H1 (cell line): ENCODE measurements around the gene CA10. TPM values are rescaled to one million over a fixed set of nuclear protein-coding genes. Genes with fewer than 3 reads are reported as not detected.

Source experiments
- CTCF ChIA-PET: fragments of 300-600 bp; sonication (Branson Sonifier 250); formaldehyde crosslinking; loops from one replicate; lab custom pipeline; 2021; ENCODE audit not compliant: partially characterized antibody; lab: Charles Lee
- POLR2A ChIA-PET: fragments of 300-600 bp; sonication (Branson Sonifier 250); formaldehyde crosslinking; loops from one replicate; lab custom pipeline; 2021; ENCODE audit warnings: inconsistent platforms; ENCODE audit not compliant: partially characterized antibody; lab: Charles Lee
- DNase-seq, 2 experiments: peaks; one replicate each; pipeline versions ENCODE4 v3.0.0 to v3.0.0-alpha.2; 2010 to 2022; ENCODE audit warnings: low spot score in 2 of 2, low read depth in 1 of 2, mixed read lengths in 1 of 2
- FAIRE-seq: peaks from 2 replicates; lab custom pipeline; 2011; peaks lifted over from hg19 to GRCh38; lab: Jason Lieb, UNC
- H2AFZ ChIP-seq: 2 replicates; pipeline ENCODE4 v1.8.1; 2012; ENCODE audit warnings: low read length, inconsistent platforms
- H2AK5ac ChIP-seq: 2 replicates; pipeline ENCODE4 v1.6.1; 2013; ENCODE audit warnings: low read depth, low read length
- H2BK120ac ChIP-seq: replicated peaks from 2 replicates; pipeline ENCODE3; 2013; ENCODE audit warnings: low read depth, low read length, inconsistent platforms
- H2BK12ac ChIP-seq: 2 replicates; pipeline ENCODE4 v1.6.1; 2013; ENCODE audit warnings: low read depth, low read length
- H2BK15ac ChIP-seq: 2 replicates; pipeline ENCODE4 v1.6.1; 2013; ENCODE audit warnings: low read length
- H2BK20ac ChIP-seq: 2 replicates; pipeline ENCODE4 v1.6.1; 2013; ENCODE audit warnings: low read length
- H2BK5ac ChIP-seq: 2 replicates; pipeline ENCODE4 v1.6.1; 2013; ENCODE audit warnings: low read depth, low read length
- H3K14ac ChIP-seq: 2 replicates; pipeline ENCODE4 v1.6.1; 2013; ENCODE audit warnings: inconsistent platforms; ENCODE audit not compliant: insufficient read length
- H3K18ac ChIP-seq: 2 replicates; pipeline ENCODE4 v1.6.1; 2013; ENCODE audit warnings: low read length; ENCODE audit errors: extremely low read depth
- H3K23ac ChIP-seq: 2 replicates; pipeline ENCODE4 v1.6.1; 2013; ENCODE audit warnings: inconsistent platforms; ENCODE audit not compliant: insufficient read length
- H3K23me2 ChIP-seq: 2 replicates; pipeline ENCODE4 v1.6.1; 2013; ENCODE audit warnings: low read depth, low read length
- H3K27ac ChIP-seq: 2 replicates; pipeline ENCODE4 v1.6.1; 2011; ENCODE audit warnings: low read depth, low read length, inconsistent platforms
- H3K27me3 ChIP-seq, 4 experiments: replicated peaks in 1 of 4; 1 replicate in 1 of 4; 2 replicates in 3 of 4; pipeline versions ENCODE4 v1.6.1 to v1.8.1; 2011 to 2013; ENCODE audit warnings: low read length in 3 of 4, mild to moderate bottlenecking in 3 of 4, inconsistent platforms in 2 of 4, mixed read lengths in 2 of 4, moderate library complexity in 1 of 4; ENCODE audit not compliant: control insufficient read depth in 3 of 4, insufficient read depth in 3 of 4; ENCODE audit errors: extremely low read depth in 1 of 4
- H3K36me3 ChIP-seq, 4 experiments: 2 replicates each; pipeline versions ENCODE4 v1.6.1 to v1.8.1; 2011 to 2013; ENCODE audit warnings: mild to moderate bottlenecking in 4 of 4, low read length in 3 of 4, moderate library complexity in 2 of 4, control low read depth in 1 of 4, inconsistent platforms in 1 of 4; ENCODE audit not compliant: insufficient read depth in 4 of 4, control insufficient read depth in 2 of 4
- H3K4ac ChIP-seq: replicated peaks from 2 replicates; pipeline ENCODE3; 2013; ENCODE audit warnings: low read length, low read depth, mixed read lengths, inconsistent platforms; ENCODE audit not compliant: insufficient read length
- H3K4me1 ChIP-seq, 4 experiments: replicated peaks in 1 of 4; 1 replicate in 1 of 4; 2 replicates in 3 of 4; pipeline versions ENCODE4 v1.6.1 to v1.8.1; 2011 to 2013; ENCODE audit warnings: low read length in 3 of 4, inconsistent platforms in 2 of 4, mixed read lengths in 1 of 4; ENCODE audit not compliant: insufficient read depth in 4 of 4, control insufficient read depth in 3 of 4
- H3K4me2 ChIP-seq, 2 experiments: 2 replicates each; pipeline versions ENCODE4 v1.6.1 to v1.8.1; 2011 to 2013; ENCODE audit warnings: low read depth in 2 of 2, low read length in 2 of 2, control low read depth in 1 of 2, inconsistent platforms in 1 of 2, mild to moderate bottlenecking in 1 of 2; ENCODE audit not compliant: insufficient read depth in 1 of 2
- H3K4me3 ChIP-seq, 4 experiments: fragments of 200-600, 300-600 bp in 1 of 4; sonication (generic), shearing (Covaris generic), sonication (Bioruptor Twin) in 1 of 4; 2 replicates each; pipeline versions ENCODE4 v1.5.1 to v1.8.1; 2011 to 2016; ENCODE audit warnings: low read length in 4 of 4, low read depth in 3 of 4, control low read depth in 2 of 4, inconsistent platforms in 2 of 4, mild to moderate bottlenecking in 2 of 4, mixed read lengths in 1 of 4, moderate library complexity in 1 of 4; ENCODE audit not compliant: insufficient read depth in 2 of 4; ENCODE audit errors: extremely low read depth in 1 of 4
- H3K56ac ChIP-seq: replicated peaks from 2 replicates; pipeline ENCODE3; 2013; ENCODE audit warnings: low read depth, mild to moderate bottlenecking, mixed read lengths, low read length, inconsistent platforms; ENCODE audit not compliant: insufficient read length
- H3K79me1 ChIP-seq: 2 replicates; pipeline ENCODE4 v1.6.1; 2013; ENCODE audit warnings: low read depth, low read length, control low read depth
- H3K79me2 ChIP-seq, 2 experiments: 2 replicates each; pipeline versions ENCODE4 v1.6.1 to v1.8.1; 2012 to 2013; ENCODE audit warnings: low read length in 2 of 2, mild to moderate bottlenecking in 2 of 2, inconsistent platforms in 1 of 2; ENCODE audit not compliant: insufficient read depth in 2 of 2, control insufficient read depth in 1 of 2
- H3K9ac ChIP-seq, 4 experiments: replicated peaks in 1 of 4; 1 replicate in 1 of 4; 2 replicates in 3 of 4; pipeline versions ENCODE4 v1.6.1 to v1.8.1; 2011 to 2013; ENCODE audit warnings: low read depth in 3 of 4, low read length in 3 of 4, control low read depth in 2 of 4, mild to moderate bottlenecking in 2 of 4, moderate library complexity in 2 of 4, inconsistent platforms in 1 of 4; ENCODE audit errors: extremely low read depth in 1 of 4
- H3K9me3 ChIP-seq, 2 experiments: 2 replicates each; pipeline versions ENCODE4 v1.6.1 to v1.8.1; 2012 to 2013; ENCODE audit warnings: mild to moderate bottlenecking in 2 of 2, moderate library complexity in 2 of 2, control low read depth in 1 of 2, inconsistent platforms in 1 of 2, low read depth in 1 of 2, low read length in 1 of 2, mixed read lengths in 1 of 2; ENCODE audit not compliant: insufficient read depth in 2 of 2
- H4K20me1 ChIP-seq, 2 experiments: replicated peaks in 1 of 2; 2 replicates each; pipeline versions ENCODE3 to v1.8.1; 2011 to 2013; ENCODE audit warnings: inconsistent platforms in 2 of 2, low read length in 2 of 2, mild to moderate bottlenecking in 1 of 2; ENCODE audit not compliant: insufficient read depth in 2 of 2, control insufficient read depth in 1 of 2
- H4K5ac ChIP-seq: 2 replicates; pipeline ENCODE4 v1.6.1; 2013; ENCODE audit warnings: low read length, low read depth, mixed read lengths, inconsistent platforms; ENCODE audit not compliant: insufficient read length
- H4K8ac ChIP-seq: 2 replicates; pipeline ENCODE4 v1.8.0; 2013; ENCODE audit warnings: mild to moderate bottlenecking, moderate library complexity, low read length, inconsistent platforms; ENCODE audit not compliant: insufficient read depth; ENCODE audit errors: extremely low read depth
- H4K91ac ChIP-seq: replicated peaks from 2 replicates; pipeline ENCODE3; 2013; ENCODE audit warnings: low read length, mixed read lengths, inconsistent platforms; ENCODE audit not compliant: insufficient read length
- CBX8 ChIP-seq: fragments of 300-800, 300-1000 bp; sonication (generic); IDR thresholded peaks from 2 replicates; pipeline ENCODE4 v1.7.1; 2016; ENCODE audit warnings: low read depth, low read length, borderline replicate concordance
- CTBP2 ChIP-seq: IDR thresholded peaks from 2 replicates; pipeline ENCODE4 v1.7.0; 2011; ENCODE audit warnings: borderline replicate concordance, mild to moderate bottlenecking, moderate library complexity, mixed read lengths, low read length; ENCODE audit not compliant: insufficient read depth, insufficient read length
- EP300 ChIP-seq, 2 experiments: IDR thresholded peaks; 1 replicate in 1 of 2; 2 replicates in 1 of 2; pipeline ENCODE4 v1.6.1; 2011 to 2012; ENCODE audit warnings: low read depth in 2 of 2, low read length in 2 of 2, mild to moderate bottlenecking in 2 of 2, borderline replicate concordance in 1 of 2, inconsistent platforms in 1 of 2, moderate library complexity in 1 of 2
- GABPA ChIP-seq: IDR thresholded peaks from 2 replicates; pipeline ENCODE4 v1.6.1; 2011; ENCODE audit warnings: mild to moderate bottlenecking, low read length, moderate library complexity, borderline replicate concordance; ENCODE audit not compliant: insufficient read depth
- NANOG ChIP-seq: IDR thresholded peaks from 2 replicates; pipeline ENCODE4 v1.6.1; 2011; ENCODE audit warnings: low read length, low read depth, mild to moderate bottlenecking, inconsistent platforms; ENCODE audit not compliant: insufficient read depth, poor library complexity, severe bottlenecking
- PHF8 ChIP-seq: fragments of 200-600 bp; sonication (generic); conservative IDR thresholded peaks from 2 replicates; pipeline ENCODE4 v1.7.1; 2012; ENCODE audit warnings: low read depth, mild to moderate bottlenecking, inconsistent platforms, low read length, moderate library complexity
- RAD21 ChIP-seq, 2 experiments: IDR thresholded peaks in 1 of 2; conservative IDR thresholded peaks in 1 of 2; 2 replicates each; pipeline ENCODE4 v1.6.1; 2011; ENCODE audit warnings: low read depth in 2 of 2, low read length in 2 of 2, improper control_type of control experiment in 1 of 2, inconsistent platforms in 1 of 2, mild to moderate bottlenecking in 1 of 2, moderate library complexity in 1 of 2
- RNF2 ChIP-seq: fragments of 200-900, 300-1000 bp; sonication (generic); IDR thresholded peaks from 2 replicates; pipeline ENCODE4 v1.7.1; 2016; ENCODE audit warnings: borderline replicate concordance, low read depth, mild to moderate bottlenecking, antibody characterized with exemption, low read length; ENCODE audit not compliant: poor library complexity, severe bottlenecking; ENCODE audit errors: missing control alignments
- SP1 ChIP-seq: IDR thresholded peaks from 2 replicates; pipeline ENCODE4 v1.6.1; 2011; ENCODE audit warnings: low read depth, low read length
- TEAD4 ChIP-seq: IDR thresholded peaks from 2 replicates; pipeline ENCODE4 v1.6.1; 2012; ENCODE audit warnings: low read depth, low read length, inconsistent platforms, mixed read lengths
- WGBS, 2 experiments: shearing (Covaris generic) in 1 of 2; methylation state at CpG; one replicate each; pipeline versions ENCODE4 v1.1.6 to v1.1.7; 2013 to 2015; ENCODE audit warnings: low lambda C conversion rate in 2 of 2, mixed read lengths in 2 of 2, inconsistent platforms in 1 of 2, low coverage in 1 of 2, missing lambda C conversion rate in 1 of 2; ENCODE audit not compliant: insufficient replicate concordance in 2 of 2, insufficient coverage in 1 of 2, insufficient read length in 1 of 2; ENCODE audit errors: extremely low coverage in 1 of 2, missing lambda C conversion rate in 1 of 2; 5-methylcytosine and 5-hydroxymethylcytosine counted together
- polyA plus RNA-seq, 7 experiments: library from polyadenylated mRNA; depleted of rRNA in 3 of 7; stranded (reverse) in 5 of 7; unstranded in 2 of 7; fragments of >200 nt in 5 of 7; fragments of 200-250 nt in 2 of 7; gene quantifications; 1 replicate in 5 of 7; 2 replicates in 1 of 7; 4 replicates in 1 of 7; pipeline versions ENCODE4 v1.2.1 to v1.2.3, GENCODE V29; 2011 to 2013; ENCODE audit warnings: missing spikeins in 2 of 7, mixed read lengths in 2 of 7
- total RNA-seq: library from RNA; stranded (reverse); fragmentation: NEBNext Ultra II Directional; extraction: Animal tissue kit (Norgen Biotek cat#: 25700); gene quantifications from 2 replicates; pipeline ENCODE4 v1.2.1, GENCODE V29; 2021
- TF ChIP-seq, protein P1 (sequence below): IDR thresholded peaks from 2 replicates; pipeline ENCODE4 v1.6.1; 2012; ENCODE audit warnings: low read length, inconsistent platforms

Gene CA10
- total and polyA plus RNA-seq, 2 of the 8 experiments (the other 6 are each of a cell fraction or from before 2014, with no cell fraction given) = 0.60 to 0.63 TPM

DNA sequence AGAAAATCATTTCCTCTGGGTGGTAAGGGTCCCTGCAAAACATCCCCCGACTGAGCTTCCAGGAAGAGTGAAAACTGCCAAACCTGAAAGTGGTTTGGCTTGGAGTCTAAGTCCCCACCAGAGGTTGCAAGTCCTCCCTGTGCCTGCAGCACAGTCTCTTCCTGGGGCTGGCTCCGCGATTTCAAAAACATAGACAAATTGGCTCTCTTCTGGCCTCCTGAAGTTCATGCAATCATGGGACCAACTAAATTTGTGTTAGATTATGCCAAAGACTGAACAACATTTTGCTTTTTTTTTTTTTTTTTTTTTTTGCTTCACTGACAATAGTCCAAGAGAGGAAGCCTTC is 447.9 kb downstream of the CA10 start:
- Histone ChIP-seq H2BK120ac (no peak overlapping the region), H3K23me2 (peaks cover 1% of the 10 kb centered on the region; the same call in 1 of the 2 replicates), H2AK5ac (no peak overlapping the region), H3K56ac (no peak overlapping the region), H2AFZ (no peak overlapping the region), H3K4me2 (no peak overlapping the region), H3K18ac (no peak overlapping the region), H4K91ac (no peak overlapping the region), H2BK20ac (no peak overlapping the region), H2BK12ac (no peak overlapping the region), H3K9me3 (no peaks in the 10 kb centered on the region), H3K9ac (no peak overlapping the region), H3K36me3 (no peaks in the 10 kb centered on the region), H3K79me1 (no peaks in the 10 kb centered on the region), H3K4ac (no peak overlapping the region), H3K4me3 (no peak overlapping the region), H4K8ac (no peak overlapping the region), H3K27me3 (no peaks in the 10 kb centered on the region), H4K20me1 (no peaks in the 10 kb centered on the region), H3K79me2 (no peaks in the 10 kb centered on the region), H3K27ac (no peak overlapping the region), H3K23ac (no peak overlapping the region), H3K4me1 (no peaks in the 10 kb centered on the region), H4K5ac (no peak overlapping the region), H2BK5ac (no peak overlapping the region), H3K14ac (no peak overlapping the region), H2BK15ac (no peak overlapping the region)
- 92% methylated on average over 3 of the region's 3 CpGs; no CpG with 5 or more reads in 1 of the 2 experiments for WGBS, 2 experiments
- ChIA-PET POLR2A (no interaction called here), CTCF (interaction anchor here (0.5 to 4.1 kb wide), 4 partner anchors 10 to 115 kb away, joined by 3 to 24 read pairs (median 4); no protein-coding TSS in a partner anchor)
- FAIRE-seq = no peak
- DNase-seq = no peak
- no peak for TF ChIP-seq RNF2
- TF ChIP-seq, protein P1, sequence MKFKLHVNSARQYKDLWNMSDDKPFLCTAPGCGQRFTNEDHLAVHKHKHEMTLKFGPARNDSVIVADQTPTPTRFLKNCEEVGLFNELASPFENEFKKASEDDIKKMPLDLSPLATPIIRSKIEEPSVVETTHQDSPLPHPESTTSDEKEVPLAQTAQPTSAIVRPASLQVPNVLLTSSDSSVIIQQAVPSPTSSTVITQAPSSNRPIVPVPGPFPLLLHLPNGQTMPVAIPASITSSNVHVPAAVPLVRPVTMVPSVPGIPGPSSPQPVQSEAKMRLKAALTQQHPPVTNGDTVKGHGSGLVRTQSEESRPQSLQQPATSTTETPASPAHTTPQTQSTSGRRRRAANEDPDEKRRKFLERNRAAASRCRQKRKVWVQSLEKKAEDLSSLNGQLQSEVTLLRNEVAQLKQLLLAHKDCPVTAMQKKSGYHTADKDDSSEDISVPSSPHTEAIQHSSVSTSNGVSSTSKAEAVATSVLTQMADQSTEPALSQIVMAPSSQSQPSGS = no peak
- no peak for TF ChIP-seq GABPA
- no peak for TF ChIP-seq NANOG
- no peak for TF ChIP-seq CBX8
- TF ChIP-seq CTBP2 = no peak
- no peak for TF ChIP-seq TEAD4
- no peak for TF ChIP-seq RAD21 (IDR thresholded peaks at IDR 0.05 in 1 of 2, conservative IDR thresholded peaks at IDR 0.05 in 1 of 2; ENCODE audit: low read depth in 2 of 2, low read length in 2 of 2)
- TF ChIP-seq SP1 = no peak
- no peak for TF ChIP-seq EP300 (IDR thresholded peaks at IDR 0.05; ENCODE audit: borderline replicate concordance in 1 of 2, low read depth in 2 of 2, low read length in 2 of 2)
- TF ChIP-seq PHF8 = no peak
